Transverse colon (tissue), 4 donors: ENCODE measurements around the gene TRPV3.

Experiments
- POLR2A ChIP-seq: fragments of 450-650 bp; IDR thresholded peaks from one replicate; pipeline ENCODE4 v1.6.1; 2016; ENCODE audit warnings: antibody characterized with exemption, mild to moderate bottlenecking, moderate library complexity
- POLR2AphosphoS5 ChIP-seq, 3 donors: sonication (generic); formaldehyde crosslinking; IDR thresholded peaks; one replicate each; pipeline ENCODE4 v1.6.1; 2016; ENCODE audit warnings: antibody characterized with exemption in 3 of 3
- TF ChIP-seq, protein P1 (sequence below), 5 experiments: fragments of 200-600 bp in 3 of 5; fragments of 450-650 bp in 2 of 5; sonication (generic) in 3 of 5; IDR thresholded peaks; 1 replicate in 2 of 5; 2 replicates in 3 of 5; pipeline ENCODE4 v1.5.1; 2016 to 2017; ENCODE audit warnings: antibody characterized with exemption in 5 of 5, inconsistent platforms in 3 of 5, mild to moderate bottlenecking in 2 of 5, moderate library complexity in 1 of 5

DNA sequence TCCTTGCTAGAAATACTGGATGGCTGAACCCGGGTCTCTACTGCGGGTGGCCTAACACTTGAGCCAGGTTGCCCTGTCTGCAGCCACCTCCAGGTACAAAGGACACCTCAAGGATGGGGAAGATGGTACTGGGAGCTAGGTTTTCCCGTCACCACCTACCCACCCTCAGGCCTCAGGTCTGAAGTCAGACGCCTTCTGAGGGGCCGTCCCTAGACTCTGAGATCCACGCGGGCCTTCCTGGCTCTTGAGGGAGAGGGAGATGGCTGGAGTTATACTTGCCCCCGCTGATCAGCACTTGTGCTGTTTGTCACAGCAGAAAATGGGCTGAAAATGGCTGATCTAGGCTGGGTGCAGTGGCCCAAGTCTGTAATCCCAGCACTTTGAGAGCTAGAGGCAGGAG, 10.6 kb downstream of the TRPV3 start:
- TF ChIP-seq POLR2A (no peak), POLR2AphosphoS5 (IDR thresholded peaks at IDR 0.05) (no peak)
- TF ChIP-seq, protein P1, sequence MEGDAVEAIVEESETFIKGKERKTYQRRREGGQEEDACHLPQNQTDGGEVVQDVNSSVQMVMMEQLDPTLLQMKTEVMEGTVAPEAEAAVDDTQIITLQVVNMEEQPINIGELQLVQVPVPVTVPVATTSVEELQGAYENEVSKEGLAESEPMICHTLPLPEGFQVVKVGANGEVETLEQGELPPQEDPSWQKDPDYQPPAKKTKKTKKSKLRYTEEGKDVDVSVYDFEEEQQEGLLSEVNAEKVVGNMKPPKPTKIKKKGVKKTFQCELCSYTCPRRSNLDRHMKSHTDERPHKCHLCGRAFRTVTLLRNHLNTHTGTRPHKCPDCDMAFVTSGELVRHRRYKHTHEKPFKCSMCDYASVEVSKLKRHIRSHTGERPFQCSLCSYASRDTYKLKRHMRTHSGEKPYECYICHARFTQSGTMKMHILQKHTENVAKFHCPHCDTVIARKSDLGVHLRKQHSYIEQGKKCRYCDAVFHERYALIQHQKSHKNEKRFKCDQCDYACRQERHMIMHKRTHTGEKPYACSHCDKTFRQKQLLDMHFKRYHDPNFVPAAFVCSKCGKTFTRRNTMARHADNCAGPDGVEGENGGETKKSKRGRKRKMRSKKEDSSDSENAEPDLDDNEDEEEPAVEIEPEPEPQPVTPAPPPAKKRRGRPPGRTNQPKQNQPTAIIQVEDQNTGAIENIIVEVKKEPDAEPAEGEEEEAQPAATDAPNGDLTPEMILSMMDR (IDR thresholded peaks at IDR 0.05): no peak
